NCI-H2107 (cell line): ENCODE results near the gene SLC41A2.
A peak's percentile ranks its signal among the peaks of the same experiment; 100 is the strongest.
"Not testable (repeated sequence)": the region's sequence is repeated elsewhere in the genome, so short reads cannot be mapped to it uniquely, and the experiment has no call there.

ENCODE experiments used
- DNase-seq: peaks from one replicate; lab custom pipeline; 2025; lab: John Stamatoyannopoulos, UW

SLC41A2 gene

GRCh38 chr12:104958001-104958804 lies at the start of gene SLC41A2:
Gene SLC41A2, minus strand, starts transcription at chr12:104958290. Its CDS starts 29,763 bp downstream, at chr12:104928527.
- peak; percentile 67 for DNase-seq

GRCh38 chr12:105001476-105001875 lies 43.4 kb upstream of the SLC41A2 start:
- no peak for DNase-seq

- DNase-seq = no peak
Measured at GRCh38 chr12:104999347-104999685, 41.2 kb upstream of the SLC41A2 start.

GRCh38 chr12:104998423-104999346 lies 40.6 kb upstream of the SLC41A2 start:
- peak; percentile 75 for DNase-seq

GRCh38 chr12:104997541-104997940 lies 39.5 kb upstream of the SLC41A2 start:
- DNase-seq = no peak

- DNase-seq = no peak
Measured at GRCh38 chr12:104994336-104994735, 36.2 kb upstream of the SLC41A2 start.

- DNase-seq = no peak
Measured at GRCh38 chr12:104991565-104992128, 33.6 kb upstream of the SLC41A2 start.

- no peak for DNase-seq
Measured at GRCh38 chr12:104990950-104991349, 32.9 kb upstream of the SLC41A2 start.

GRCh38 chr12:104986022-104986941 lies 28.2 kb upstream of the SLC41A2 start, which contains the start of gene NOPCHAP1:
Gene NOPCHAP1, plus strand, starts transcription at chr12:104986316. Its CDS starts 37 bp downstream, at chr12:104986353.
- peak; percentile 91 for DNase-seq

GRCh38 chr12:104985206-104985605 lies 27.1 kb upstream of the SLC41A2 start:
- DNase-seq = no peak

GRCh38 chr12:104977688-104978087 lies 19.6 kb upstream of the SLC41A2 start:
- not testable (repeated sequence) for DNase-seq

GRCh38 chr12:104976703-104977102 lies 18.6 kb upstream of the SLC41A2 start:
- DNase-seq = no peak

GRCh38 chr12:104975587-104976343 lies 17.7 kb upstream of the SLC41A2 start:
- DNase-seq = no peak

GRCh38 chr12:104974626-104975290 lies 16.7 kb upstream of the SLC41A2 start:
- DNase-seq = no peak

GRCh38 chr12:104973250-104973649 lies 15.2 kb upstream of the SLC41A2 start:
- DNase-seq = no peak

GRCh38 chr12:104971306-104971705 lies 13.2 kb upstream of the SLC41A2 start:
- DNase-seq = no peak

- DNase-seq = no peak
Measured at GRCh38 chr12:104969343-104969742, 11.3 kb upstream of the SLC41A2 start.

- no peak for DNase-seq
Measured at GRCh38 chr12:104966677-104967076, 8.6 kb upstream of the SLC41A2 start.

- no peak for DNase-seq
Measured at GRCh38 chr12:104964856-104965205, 6.7 kb upstream of the SLC41A2 start.

GRCh38 chr12:104964167-104964855 lies 6.2 kb upstream of the SLC41A2 start:
- no peak for DNase-seq
